Smooth muscle cell (in vitro differentiated cells): ENCODE measurements around the gene TSBP1. TPM values are rescaled to one million over a fixed set of nuclear protein-coding genes. Genes with fewer than 3 reads are reported as not detected.
"Not testable (repeated sequence)": the region's sequence is repeated elsewhere in the genome, so short reads cannot be mapped to it uniquely, and the experiment has no call there.

Experiments used
- DNase-seq: peaks from one replicate; lab custom pipeline; 2025; ENCODE audit not compliant: unreplicated experiment; lab: John Stamatoyannopoulos, UW
- H2AFZ ChIP-seq: fragments of 200-600 bp; sonication (generic); 2 replicates; pipeline ENCODE4 v1.6.0; 2016; ENCODE audit warnings: antibody characterized with exemption, low read depth, mild to moderate bottlenecking
- H3F3A ChIP-seq: fragments of 200-600 bp; sonication (generic); 2 replicates; pipeline ENCODE4 v1.6.0; 2017; ENCODE audit warnings: antibody characterized with exemption, low read depth
- H3K27ac ChIP-seq: fragments of 200-600 bp; sonication (generic); 2 replicates; pipeline ENCODE4 v1.5.1; 2016; ENCODE audit warnings: low read depth, mild to moderate bottlenecking
- H3K27me3 ChIP-seq: fragments of 200-600 bp; sonication (generic); 2 replicates; pipeline ENCODE4 v1.6.1; 2016; ENCODE audit warnings: low read depth, mild to moderate bottlenecking
- H3K36me3 ChIP-seq: fragments of 200-600 bp; sonication (generic); 2 replicates; pipeline ENCODE4 v1.5.1; 2016; ENCODE audit warnings: low read depth
- H3K4me1 ChIP-seq: fragments of 200-600 bp; sonication (generic); 2 replicates; pipeline ENCODE4 v1.5.1; 2016; ENCODE audit warnings: low read depth
- H3K4me2 ChIP-seq: fragments of 200-600 bp; sonication (generic); 2 replicates; pipeline ENCODE4 v1.6.0; 2016; ENCODE audit warnings: mild to moderate bottlenecking
- H3K4me3 ChIP-seq: fragments of 200-600 bp; sonication (generic); 2 replicates; pipeline ENCODE4 v1.5.1; 2016; ENCODE audit warnings: mild to moderate bottlenecking
- H3K79me2 ChIP-seq: fragments of 200-600 bp; sonication (generic); 2 replicates; pipeline ENCODE4 v1.6.0; 2016; ENCODE audit warnings: low read depth, mild to moderate bottlenecking
- H3K9ac ChIP-seq: fragments of 200-600 bp; sonication (generic); 2 replicates; pipeline ENCODE4 v1.6.0; 2016; ENCODE audit warnings: low read depth
- H3K9me3 ChIP-seq: fragments of 200-600 bp; sonication (generic); replicated peaks from 2 replicates; pipeline ENCODE4 v1.5.1; 2016; ENCODE audit warnings: low read depth
- H4K20me1 ChIP-seq: fragments of 200-600 bp; sonication (generic); 2 replicates; pipeline ENCODE4 v1.6.0; 2016; ENCODE audit warnings: low read depth
- WGBS: methylation state at CpG from one replicate; pipeline ENCODE4 v1.1.7; 2016; ENCODE audit warnings: low lambda C conversion rate; 5-methylcytosine and 5-hydroxymethylcytosine counted together
- polyA plus RNA-seq: library from polyadenylated mRNA; unstranded; fragments of >200 nt; fragmentation: Nextera tagmentation; extraction: Ambion mirVana; gene quantifications from 2 replicates; pipeline ENCODE4 v1.2.1, GENCODE V29; 2016
- total RNA-seq: library from RNA; depleted of rRNA; stranded (reverse); fragments of >200 nt; gene quantifications from 2 replicates; pipeline ENCODE4 v1.2.3, GENCODE V29; 2014
- TF ChIP-seq, protein P1 (sequence below): fragments of 200-600 bp; sonication (generic); IDR thresholded peaks from 2 replicates; pipeline ENCODE4 v1.5.1; 2017; ENCODE audit warnings: borderline replicate concordance, mild to moderate bottlenecking, antibody characterized with exemption; ENCODE audit not compliant: insufficient read depth, poor library complexity, severe bottlenecking

TSBP1 gene
- total and polyA plus RNA-seq, 2 experiments from 2014 or later, result not detected

DNA sequence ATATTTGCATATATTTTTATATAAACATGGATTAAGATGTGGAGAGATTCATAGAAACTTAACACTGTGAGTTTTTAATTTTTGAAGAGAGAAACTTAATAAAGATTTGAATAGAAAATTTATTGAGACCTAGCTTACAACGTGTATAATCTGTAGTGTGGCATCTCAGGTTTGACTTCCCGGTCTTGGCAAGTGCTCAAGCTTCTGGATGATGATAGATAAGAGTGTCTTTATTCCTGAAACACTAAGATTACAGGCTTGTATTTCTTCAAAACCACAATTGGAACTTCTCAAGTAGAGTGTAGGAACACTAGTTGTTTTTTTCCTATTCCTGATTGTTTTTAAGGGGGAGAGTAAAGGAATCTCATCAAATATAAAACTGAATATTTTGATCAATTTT, 83.3 kb downstream of the TSBP1 start:
- Histone ChIP-seq H3K27ac (no peak overlapping the region), H3K4me3 (no peak overlapping the region), H3F3A (no peaks in the 10 kb centered on the region), H3K4me2 (no peak overlapping the region), H3K27me3 (peaks cover 8% of the 10 kb centered on the region), H3K9ac (no peak overlapping the region), H3K79me2 (no peaks in the 10 kb centered on the region), H3K9me3 (no peaks in the 10 kb centered on the region), H4K20me1 (no peaks in the 10 kb centered on the region), H3K4me1 (no peaks in the 10 kb centered on the region), H3K36me3 (no peaks in the 10 kb centered on the region), H2AFZ (no peak overlapping the region)
- TF ChIP-seq, protein P1, sequence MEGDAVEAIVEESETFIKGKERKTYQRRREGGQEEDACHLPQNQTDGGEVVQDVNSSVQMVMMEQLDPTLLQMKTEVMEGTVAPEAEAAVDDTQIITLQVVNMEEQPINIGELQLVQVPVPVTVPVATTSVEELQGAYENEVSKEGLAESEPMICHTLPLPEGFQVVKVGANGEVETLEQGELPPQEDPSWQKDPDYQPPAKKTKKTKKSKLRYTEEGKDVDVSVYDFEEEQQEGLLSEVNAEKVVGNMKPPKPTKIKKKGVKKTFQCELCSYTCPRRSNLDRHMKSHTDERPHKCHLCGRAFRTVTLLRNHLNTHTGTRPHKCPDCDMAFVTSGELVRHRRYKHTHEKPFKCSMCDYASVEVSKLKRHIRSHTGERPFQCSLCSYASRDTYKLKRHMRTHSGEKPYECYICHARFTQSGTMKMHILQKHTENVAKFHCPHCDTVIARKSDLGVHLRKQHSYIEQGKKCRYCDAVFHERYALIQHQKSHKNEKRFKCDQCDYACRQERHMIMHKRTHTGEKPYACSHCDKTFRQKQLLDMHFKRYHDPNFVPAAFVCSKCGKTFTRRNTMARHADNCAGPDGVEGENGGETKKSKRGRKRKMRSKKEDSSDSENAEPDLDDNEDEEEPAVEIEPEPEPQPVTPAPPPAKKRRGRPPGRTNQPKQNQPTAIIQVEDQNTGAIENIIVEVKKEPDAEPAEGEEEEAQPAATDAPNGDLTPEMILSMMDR, result no peak
- 91% methylated on average over 2 of the region's 2 CpGs for WGBS
- no peak for DNase-seq

- H4K20me1 ChIP-seq, H3K4me3 ChIP-seq, H3K4me2 ChIP-seq, H3F3A ChIP-seq, H3K4me1 ChIP-seq, DNase-seq, H3K36me3 ChIP-seq, H3K27ac ChIP-seq, H3K79me2 ChIP-seq, H3K9ac ChIP-seq, H3K27me3 ChIP-seq, H2AFZ ChIP-seq, H3K9me3 ChIP-seq: not testable (repeated sequence)
- WGBS, result 96% methylated on average over 2 of the region's 2 CpGs
Measured at GRCh38 chr6:32273801-32274577, 97.7 kb downstream of the TSBP1 start.

DNA sequence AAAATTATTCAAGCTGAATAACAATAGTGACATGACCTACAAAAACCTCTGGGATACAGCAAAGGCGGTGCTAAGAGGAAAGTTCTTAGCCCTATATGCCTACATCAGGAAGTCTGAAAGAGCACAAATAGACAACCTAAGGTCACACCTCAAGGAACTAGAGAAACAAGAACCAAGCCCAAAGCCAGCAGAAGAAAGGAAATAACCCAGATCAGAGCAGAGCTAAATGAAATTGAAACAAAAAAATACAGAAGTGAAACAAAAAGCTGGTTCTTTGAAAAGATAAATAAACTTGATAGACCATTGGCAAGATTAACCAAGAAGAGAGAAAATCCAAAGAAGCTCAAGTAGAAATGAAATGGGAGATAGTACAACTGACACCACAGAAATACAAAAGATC, 100.3 kb downstream of the TSBP1 start:
- no peaks in the 10 kb centered on the region for H3F3A ChIP-seq
- DNase-seq, result no peak
- no peaks in the 10 kb centered on the region for H3K36me3 ChIP-seq
- no peaks in the 10 kb centered on the region for H4K20me1 ChIP-seq
- H3K27me3 ChIP-seq, result no peaks in the 10 kb centered on the region
- H3K4me2 ChIP-seq, result no peak overlapping the region
- H3K79me2 ChIP-seq, result no peaks in the 10 kb centered on the region
- H2AFZ ChIP-seq, result no peak overlapping the region
- WGBS, result 100% methylated on average over 1 of the region's 1 CpG
- no peak overlapping the region for H3K9ac ChIP-seq
- no peak overlapping the region for H3K4me3 ChIP-seq
- no peaks in the 10 kb centered on the region for H3K4me1 ChIP-seq
- no peaks in the 10 kb centered on the region for H3K9me3 ChIP-seq
- TF ChIP-seq, protein P1, result no peak
- no peak overlapping the region for H3K27ac ChIP-seq

DNA sequence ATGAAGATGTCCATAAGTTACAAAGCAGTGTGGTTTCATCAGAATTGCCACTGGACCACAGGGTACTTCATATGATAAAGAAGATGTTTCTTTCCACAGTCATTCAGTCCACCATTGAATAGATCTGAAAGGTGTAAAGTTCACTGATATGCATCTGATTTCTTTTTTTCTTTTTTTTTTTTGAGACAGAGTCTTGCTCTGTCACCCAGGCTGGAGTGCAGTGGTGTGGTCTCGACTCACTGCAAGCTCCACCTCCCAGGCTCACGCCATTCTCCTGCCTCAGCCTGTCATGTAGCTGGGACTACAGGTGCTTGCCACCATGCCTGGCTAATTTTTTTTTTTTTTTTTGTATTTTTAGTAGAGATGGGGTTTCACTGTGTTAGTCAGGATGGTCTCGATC, 103.2 kb downstream of the TSBP1 start:
- H3K36me3 ChIP-seq, H3K27ac ChIP-seq, H3K9me3 ChIP-seq, DNase-seq, H3K4me3 ChIP-seq, H3K4me1 ChIP-seq, H3F3A ChIP-seq, H2AFZ ChIP-seq, H4K20me1 ChIP-seq, H3K4me2 ChIP-seq, H3K9ac ChIP-seq, H3K79me2 ChIP-seq, H3K27me3 ChIP-seq: not testable (repeated sequence)
- 88% methylated on average over 3 of the region's 3 CpGs for WGBS

GRCh38 chr6:32267035-32267434, 104.7 kb downstream of the TSBP1 start:
- no peak overlapping the region for H2AFZ ChIP-seq
- no peaks in the 10 kb centered on the region for H3F3A ChIP-seq
- no peak overlapping the region for H3K4me3 ChIP-seq
- TF ChIP-seq, protein P1, result no peak
- H3K27ac ChIP-seq, result no peak overlapping the region
- no peak overlapping the region for H3K4me2 ChIP-seq
- H3K9me3 ChIP-seq, result no peaks in the 10 kb centered on the region
- no peaks in the 10 kb centered on the region for H3K27me3 ChIP-seq
- no peak overlapping the region for H3K9ac ChIP-seq
- no peaks in the 10 kb centered on the region for H4K20me1 ChIP-seq
- no peaks in the 10 kb centered on the region for H3K36me3 ChIP-seq
- H3K4me1 ChIP-seq, result no peaks in the 10 kb centered on the region
- no peak for DNase-seq
- no peaks in the 10 kb centered on the region for H3K79me2 ChIP-seq

GRCh38 chr6:32257262-32257661, 114.4 kb downstream of the TSBP1 start:
- H3K27ac ChIP-seq, H3K4me2 ChIP-seq, H4K20me1 ChIP-seq, H3K79me2 ChIP-seq, H3F3A ChIP-seq, H3K27me3 ChIP-seq, DNase-seq, H3K4me1 ChIP-seq, H3K4me3 ChIP-seq, H2AFZ ChIP-seq, H3K9me3 ChIP-seq, H3K9ac ChIP-seq, H3K36me3 ChIP-seq: not testable (repeated sequence)
- WGBS, result 97% methylated on average over 4 of the region's 4 CpGs
